ENCODE measurements around the gene SP2.

Gene SP2

GRCh38 chr17:47852113-47852949 lies 43.7 kb upstream of the SP2 start:
- Histone ChIP-seq H3K79me2 (ENCODE audit: low read length) (peaks cover 10% of the 10 kb centered on the region; the same call in 1 of the 2 replicates), H3K4me1 (ENCODE audit: low read length) (peaks cover 32% of the 10 kb centered on the region), H3K27me3 (ENCODE audit: low read depth, low read length) (peaks cover 46% of the 10 kb centered on the region), H3K4me3 (ENCODE audit: low read length) (peak overlapping the region; percentile 73), H2AFZ (ENCODE audit: low read depth, low read length) (peak overlapping the region; percentile 16; the same call in 1 of the 2 replicates), H3K36me3 (replicated peaks; ENCODE audit: low read depth, low read length) (no peaks in the 10 kb centered on the region), H3K27ac (ENCODE audit: low read length) (no peak overlapping the region), H3K9me3 (ENCODE audit: insufficient read depth, low read length) (no peaks in the 10 kb centered on the region), H3K4me2 (ENCODE audit: low read length) (peak overlapping the region; percentile 94), H3K9ac (ENCODE audit: low read length) (peak overlapping the region; percentile 45), H4K20me1 (ENCODE audit: insufficient read depth, low read length) (no peaks in the 10 kb centered on the region)
- 0 out of 2 replicates have a peak, but pooled peaks have one; percentile 18 for TF ChIP-seq EZH2phosphoT487 (IDR thresholded peaks at IDR 0.05; ENCODE audit: low read depth)
- no peak for TF ChIP-seq CTCF (IDR thresholded peaks at IDR 0.05; ENCODE audit: low read depth, low read length)

GRCh38 chr17:47853616-47854015 lies 42.4 kb upstream of the SP2 start:
- peaks cover 10% of the 10 kb centered on the region; the same call in 1 of the 2 replicates for H3K79me2 ChIP-seq (ENCODE audit: low read length)
- H3K9ac ChIP-seq (ENCODE audit: low read length) = no peak overlapping the region
- H3K27ac ChIP-seq (ENCODE audit: low read length) = no peak overlapping the region
- no peaks in the 10 kb centered on the region for H3K36me3 ChIP-seq (replicated peaks; ENCODE audit: low read depth, low read length)
- no peaks in the 10 kb centered on the region for H4K20me1 ChIP-seq (ENCODE audit: insufficient read depth, low read length)
- no peaks in the 10 kb centered on the region for H3K9me3 ChIP-seq (ENCODE audit: insufficient read depth, low read length)
- no peak for TF ChIP-seq EZH2phosphoT487 (IDR thresholded peaks at IDR 0.05; ENCODE audit: low read depth)
- TF ChIP-seq CTCF (IDR thresholded peaks at IDR 0.05; ENCODE audit: low read depth, low read length) = no peak
- H2AFZ ChIP-seq (ENCODE audit: low read depth, low read length) = no peak overlapping the region
- peaks cover 34% of the 10 kb centered on the region for H3K4me1 ChIP-seq (ENCODE audit: low read length)
- peaks cover 46% of the 10 kb centered on the region for H3K27me3 ChIP-seq (ENCODE audit: low read depth, low read length)
- no peak overlapping the region for H3K4me2 ChIP-seq (ENCODE audit: low read length)
- no peak overlapping the region for H3K4me3 ChIP-seq (ENCODE audit: low read length)

GRCh38 chr17:47855737-47856136 lies 40.3 kb upstream of the SP2 start:
- TF ChIP-seq EZH2phosphoT487 (IDR thresholded peaks at IDR 0.05; ENCODE audit: low read depth) = no peak
- no peak for TF ChIP-seq CTCF (IDR thresholded peaks at IDR 0.05; ENCODE audit: low read depth, low read length)
- no peak overlapping the region for H3K4me2 ChIP-seq (ENCODE audit: low read length)
- H3K27ac ChIP-seq (ENCODE audit: low read length) = no peak overlapping the region
- H3K27me3 ChIP-seq (ENCODE audit: low read depth, low read length) = peaks cover 46% of the 10 kb centered on the region
- H3K79me2 ChIP-seq (ENCODE audit: low read length) = no peaks in the 10 kb centered on the region; the same call in 1 of the 2 replicates
- H3K36me3 ChIP-seq (replicated peaks; ENCODE audit: low read depth, low read length) = no peaks in the 10 kb centered on the region
- no peak overlapping the region for H3K9ac ChIP-seq (ENCODE audit: low read length)
- peaks cover 28% of the 10 kb centered on the region for H3K4me1 ChIP-seq (ENCODE audit: low read length)
- H3K4me3 ChIP-seq (ENCODE audit: low read length) = no peak overlapping the region
- no peaks in the 10 kb centered on the region for H3K9me3 ChIP-seq (ENCODE audit: insufficient read depth, low read length)
- H2AFZ ChIP-seq (ENCODE audit: low read depth, low read length) = no peak overlapping the region
- no peaks in the 10 kb centered on the region for H4K20me1 ChIP-seq (ENCODE audit: insufficient read depth, low read length)

GRCh38 chr17:47856830-47857229 lies 39.2 kb upstream of the SP2 start:
- no peak overlapping the region for H3K9ac ChIP-seq (ENCODE audit: low read length)
- H3K27me3 ChIP-seq (ENCODE audit: low read depth, low read length) = peaks cover 41% of the 10 kb centered on the region
- no peak overlapping the region for H2AFZ ChIP-seq (ENCODE audit: low read depth, low read length)
- TF ChIP-seq EZH2phosphoT487 (IDR thresholded peaks at IDR 0.05; ENCODE audit: low read depth) (no peak), CTCF (IDR thresholded peaks at IDR 0.05; ENCODE audit: low read depth, low read length) (no peak)
- no peaks in the 10 kb centered on the region for H3K36me3 ChIP-seq (replicated peaks; ENCODE audit: low read depth, low read length)
- no peak overlapping the region for H3K27ac ChIP-seq (ENCODE audit: low read length)
- no peaks in the 10 kb centered on the region for H3K79me2 ChIP-seq (ENCODE audit: low read length)
- H3K4me1 ChIP-seq (ENCODE audit: low read length) = peaks cover 23% of the 10 kb centered on the region
- no peak overlapping the region for H3K4me3 ChIP-seq (ENCODE audit: low read length)
- no peak overlapping the region for H3K4me2 ChIP-seq (ENCODE audit: low read length)
- H3K9me3 ChIP-seq (ENCODE audit: insufficient read depth, low read length) = no peaks in the 10 kb centered on the region
- H4K20me1 ChIP-seq (ENCODE audit: insufficient read depth, low read length) = no peaks in the 10 kb centered on the region

Measured in OCI-LY3 (cell line).